Measurements from ENCODE around the gene EFCAB5. TPM values are rescaled to one million over a fixed set of nuclear protein-coding genes. Genes with fewer than 3 reads are reported as not detected.
"Not testable (repeated sequence)": the region's sequence is repeated elsewhere in the genome, so short reads cannot be mapped to it uniquely, and the experiment has no call there.

Gene EFCAB5
- total RNA-seq, 2 experiments from 2014 or later = 0.27 to 0.54 TPM

- Mint-ChIP-seq H3K27ac (no peak overlapping the region), H3K9me3 (ENCODE audit: low read depth) (no peaks in the 10 kb centered on the region), H3K27me3 (no peaks in the 10 kb centered on the region), H3K4me1 (peaks cover 44% of the 10 kb centered on the region), H3K36me3 (ENCODE audit: low read depth) (peaks cover 38% of the 10 kb centered on the region), H3K4me3 (no peak overlapping the region)
- ChIA-PET CTCF (interaction anchor here (0.7 to 5.0 kb wide), 26 partner anchors 9 to 1239 kb away, joined by 3 to 57 read pairs (median 6); partner anchors contain the start of gene TMIGD1), POLR2A (no interaction called here)
- no peak for DNase-seq
- intact Hi-C loops (cut with DNase I, micrococcal nuclease) = no loop called here
- no peak for ATAC-seq
These were observed 182.9 kb downstream of the EFCAB5 start for GRCh38 chr17:30124273-30124796.

GRCh38 chr17:30130121-30130520 lies 188.7 kb downstream of the EFCAB5 start:
- peaks cover 44% of the 10 kb centered on the region for H3K36me3 Mint-ChIP-seq (ENCODE audit: low read depth)
- intact Hi-C loops (cut with DNase I, micrococcal nuclease) = no loop called here
- no peaks in the 10 kb centered on the region for H3K9me3 Mint-ChIP-seq (ENCODE audit: low read depth)
- H3K4me1 Mint-ChIP-seq = peaks cover 30% of the 10 kb centered on the region
- CTCF ChIA-PET = interaction anchor here (2.0 kb wide), 1 partner anchor 25 kb away, joined by 7 read pairs; no protein-coding TSS in a partner anchor
- H3K4me3 Mint-ChIP-seq = no peak overlapping the region
- POLR2A ChIA-PET = no interaction called here
- no peaks in the 10 kb centered on the region for H3K27me3 Mint-ChIP-seq
- no peak overlapping the region for H3K27ac Mint-ChIP-seq
- ATAC-seq (no peak), DNase-seq (no peak)

- ChIA-PET POLR2A (interaction anchor here (0.6 kb wide), 1 partner anchor 13 kb away, joined by 4 read pairs; no protein-coding TSS in a partner anchor), CTCF (interaction anchor here (0.6 to 1.7 kb wide), 4 partner anchors 8 to 213 kb away, joined by 3 to 6 read pairs (median 4); no protein-coding TSS in a partner anchor)
- Mint-ChIP-seq H3K4me1 (peaks cover 22% of the 10 kb centered on the region), H3K4me3 (no peak overlapping the region), H3K27ac (no peak overlapping the region), H3K27me3 (no peaks in the 10 kb centered on the region), H3K9me3 (ENCODE audit: low read depth) (no peaks in the 10 kb centered on the region), H3K36me3 (ENCODE audit: low read depth) (peaks cover 41% of the 10 kb centered on the region)
- ATAC-seq (no peak), DNase-seq (no peak)
- intact Hi-C loops (cut with DNase I, micrococcal nuclease) = no loop called here
These were observed 191.2 kb downstream of the EFCAB5 start for GRCh38 chr17:30132615-30133014.

- no peak overlapping the region for H3K4me3 Mint-ChIP-seq
- ATAC-seq (no peak), DNase-seq (no peak)
- POLR2A ChIA-PET = interaction anchor here (0.6 kb wide), 2 partner anchors 12 to 31 kb away, joined by 4 to 6 read pairs; no protein-coding TSS in a partner anchor
- intact Hi-C loops (cut with DNase I, micrococcal nuclease) = no loop called here
- peaks cover 27% of the 10 kb centered on the region for H3K4me1 Mint-ChIP-seq
- no peaks in the 10 kb centered on the region for H3K9me3 Mint-ChIP-seq (ENCODE audit: low read depth)
- H3K36me3 Mint-ChIP-seq (ENCODE audit: low read depth) = peaks cover 46% of the 10 kb centered on the region
- CTCF ChIA-PET = interaction anchor here (0.6 to 1.7 kb wide), 6 partner anchors 8 to 1414 kb away, joined by 3 to 6 read pairs (median 4); partner anchors contain the start of gene RPL23A
- no peaks in the 10 kb centered on the region for H3K27me3 Mint-ChIP-seq
- H3K27ac Mint-ChIP-seq = no peak overlapping the region
These were observed 191.8 kb downstream of the EFCAB5 start for GRCh38 chr17:30133197-30133596.

GRCh38 chr17:30134551-30134950 lies 193.1 kb downstream of the EFCAB5 start:
- intact Hi-C loops (cut with DNase I, micrococcal nuclease) = no loop called here
- Mint-ChIP-seq H3K27ac (no peak overlapping the region), H3K36me3 (ENCODE audit: low read depth) (peaks cover 54% of the 10 kb centered on the region), H3K9me3 (ENCODE audit: low read depth) (no peaks in the 10 kb centered on the region), H3K4me3 (no peak overlapping the region), H3K27me3 (no peaks in the 10 kb centered on the region), H3K4me1 (peaks cover 28% of the 10 kb centered on the region)
- DNase-seq (no peak), ATAC-seq (no peak)
- ChIA-PET POLR2A (no interaction called here), CTCF (interaction anchor here (0.6 to 1.1 kb wide), 2 partner anchors 9 to 202 kb away, joined by 3 read pairs; no protein-coding TSS in a partner anchor)

- ChIA-PET POLR2A (no interaction called here), CTCF (interaction anchor here (0.6 to 1.8 kb wide), 2 partner anchors 12 to 175 kb away, joined by 7 to 16 read pairs; no protein-coding TSS in a partner anchor)
- peaks cover 23% of the 10 kb centered on the region for H3K4me1 Mint-ChIP-seq
- H3K4me3 Mint-ChIP-seq = no peak overlapping the region
- DNase-seq (no peak), ATAC-seq (no peak)
- H3K9me3 Mint-ChIP-seq (ENCODE audit: low read depth) = no peaks in the 10 kb centered on the region
- no peak overlapping the region for H3K27ac Mint-ChIP-seq
- peaks cover 42% of the 10 kb centered on the region for H3K36me3 Mint-ChIP-seq (ENCODE audit: low read depth)
- no peaks in the 10 kb centered on the region for H3K27me3 Mint-ChIP-seq
- intact Hi-C loops (cut with DNase I, micrococcal nuclease) = no loop called here
These were observed 195.7 kb downstream of the EFCAB5 start for GRCh38 chr17:30137158-30137557.

GRCh38 chr17:30147860-30148259 lies 206.4 kb downstream of the EFCAB5 start:
- peaks cover 19% of the 10 kb centered on the region for H3K4me1 Mint-ChIP-seq
- peaks cover 20% of the 10 kb centered on the region for H3K36me3 Mint-ChIP-seq (ENCODE audit: low read depth)
- H3K4me3 Mint-ChIP-seq; H3K9me3 Mint-ChIP-seq (ENCODE audit: low read depth); POLR2A ChIA-PET; intact Hi-C loops (cut with DNase I, micrococcal nuclease); H3K27me3 Mint-ChIP-seq; H3K27ac Mint-ChIP-seq: not testable (repeated sequence)
- CTCF ChIA-PET = interaction anchor here (0.8 to 4.0 kb wide), 3 partner anchors 23 to 159 kb away, joined by 4 to 13 read pairs (median 8); no protein-coding TSS in a partner anchor
- ATAC-seq (peak; percentile 44), DNase-seq (peak; percentile 33)

- CTCF ChIA-PET = interaction anchor here (0.8 to 4.0 kb wide), 4 partner anchors 22 to 159 kb away, joined by 3 to 13 read pairs (median 6); no protein-coding TSS in a partner anchor
These were observed 206.9 kb downstream of the EFCAB5 start for GRCh38 chr17:30148376-30148775.

GRCh38 chr17:30151471-30151870 lies 210.0 kb downstream of the EFCAB5 start:
- no peak for ATAC-seq
- DNase-seq = no peak
- intact Hi-C loops (cut with DNase I, micrococcal nuclease) = no loop called here
- ChIA-PET POLR2A (no interaction called here), CTCF (interaction anchor here (0.7 to 1.3 kb wide), 4 partner anchors 11 to 233 kb away, joined by 3 to 4 read pairs (median 4); no protein-coding TSS in a partner anchor)
- no peaks in the 10 kb centered on the region for H3K27me3 Mint-ChIP-seq
- no peak overlapping the region for H3K27ac Mint-ChIP-seq
- H3K9me3 Mint-ChIP-seq (ENCODE audit: low read depth) = no peaks in the 10 kb centered on the region
- H3K36me3 Mint-ChIP-seq (ENCODE audit: low read depth) = peaks cover 22% of the 10 kb centered on the region
- H3K4me1 Mint-ChIP-seq = peaks cover 24% of the 10 kb centered on the region
- no peak overlapping the region for H3K4me3 Mint-ChIP-seq

More at GRCh38 chr17:30148376-30148775, 206.9 kb downstream of the EFCAB5 start:
- intact Hi-C loops (cut with DNase I, micrococcal nuclease) = no loop called here
- H3K4me3 Mint-ChIP-seq = no peak overlapping the region
- H3K4me1 Mint-ChIP-seq = peaks cover 21% of the 10 kb centered on the region
- no peak overlapping the region for H3K27ac Mint-ChIP-seq
- H3K9me3 Mint-ChIP-seq (ENCODE audit: low read depth) = no peaks in the 10 kb centered on the region
- H3K36me3 Mint-ChIP-seq (ENCODE audit: low read depth) = peaks cover 24% of the 10 kb centered on the region
- POLR2A ChIA-PET = no interaction called here
- H3K27me3 Mint-ChIP-seq = no peaks in the 10 kb centered on the region
- no peak for ATAC-seq
- DNase-seq = no peak

- Mint-ChIP-seq H3K27me3 (no peaks in the 10 kb centered on the region), H3K9me3 (ENCODE audit: low read depth) (no peaks in the 10 kb centered on the region), H3K4me1 (peaks cover 23% of the 10 kb centered on the region), H3K4me3 (no peak overlapping the region), H3K36me3 (ENCODE audit: low read depth) (peaks cover 35% of the 10 kb centered on the region), H3K27ac (no peak overlapping the region)
- CTCF ChIA-PET = interaction anchor here (1.2 to 1.7 kb wide), 2 partner anchors 28 to 60 kb away, joined by 4 to 7 read pairs; no protein-coding TSS in a partner anchor
- POLR2A ChIA-PET = no interaction called here
- intact Hi-C loops (cut with DNase I, micrococcal nuclease) = no loop called here
- DNase-seq (no peak), ATAC-seq (no peak)
These were observed 212.0 kb downstream of the EFCAB5 start for GRCh38 chr17:30153463-30153862.

- ChIA-PET CTCF (no interaction called here), POLR2A (no interaction called here)
- ATAC-seq (no peak), DNase-seq (no peak)
- H3K4me1 Mint-ChIP-seq = peaks cover 27% of the 10 kb centered on the region
- no peaks in the 10 kb centered on the region for H3K27me3 Mint-ChIP-seq
- peaks cover 51% of the 10 kb centered on the region for H3K36me3 Mint-ChIP-seq (ENCODE audit: low read depth)
- intact Hi-C loops (cut with DNase I, micrococcal nuclease) = no loop called here
- no peak overlapping the region for H3K4me3 Mint-ChIP-seq
- peaks cover 5% of the 10 kb centered on the region for H3K9me3 Mint-ChIP-seq (ENCODE audit: low read depth)
- H3K27ac Mint-ChIP-seq = no peak overlapping the region
These were observed 214.0 kb downstream of the EFCAB5 start for GRCh38 chr17:30155389-30155788.
